ENCODE measurements around the gene EIF2D. TPM values are rescaled to one million over a fixed set of nuclear protein-coding genes. Genes with fewer than 3 reads are reported as not detected.

The EIF2D gene
- total and polyA plus RNA-seq, 2 of the 8 experiments (the other 6 are each of a cell fraction or from before 2014, with no cell fraction given), result 36.1 to 37.1 TPM

DNA sequence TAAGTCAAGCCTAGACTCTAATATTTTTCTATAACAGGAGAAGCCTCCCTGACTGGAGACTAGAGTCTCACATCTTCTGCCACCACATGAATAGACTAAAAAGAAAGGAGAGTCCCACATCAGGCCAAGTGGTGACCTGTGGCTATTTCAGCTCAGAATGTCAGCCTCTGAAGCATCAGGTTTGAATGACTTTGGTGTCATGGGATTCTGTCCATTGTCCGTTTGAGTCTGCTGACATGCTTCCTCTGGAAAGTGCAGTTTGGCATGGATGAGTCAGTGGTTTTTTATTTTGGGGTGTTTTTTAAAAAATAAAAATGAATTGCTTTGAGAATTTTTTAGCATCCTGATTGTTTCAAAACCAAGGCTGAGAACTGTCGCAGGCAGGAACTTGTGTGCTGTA, 42.6 kb upstream of the EIF2D start:
- H3K27ac ChIP-seq (ENCODE audit: low read depth, low read length), result no peak overlapping the region
- H3K9ac ChIP-seq (replicated peaks in 1 of 4; ENCODE audit: extremely low read depth in 1 of 4, low read depth in 3 of 4, low read length in 3 of 4), result no peak overlapping the region
- no peak overlapping the region for H2BK15ac ChIP-seq (ENCODE audit: low read length)
- no peak overlapping the region for H4K8ac ChIP-seq (ENCODE audit: extremely low read depth, insufficient read depth, low read length)
- H3K4ac ChIP-seq (replicated peaks; ENCODE audit: insufficient read length, low read depth, low read length), result no peak overlapping the region
- H2AK5ac ChIP-seq (ENCODE audit: low read depth, low read length), result no peak overlapping the region
- H2BK12ac ChIP-seq (ENCODE audit: low read depth, low read length), result no peak overlapping the region
- H2BK120ac ChIP-seq (replicated peaks; ENCODE audit: low read depth, low read length), result no peak overlapping the region
- H2AFZ ChIP-seq (ENCODE audit: low read length), result no peak overlapping the region
- no peak overlapping the region for H3K14ac ChIP-seq (ENCODE audit: insufficient read length)
- H4K20me1 ChIP-seq (replicated peaks in 1 of 2; ENCODE audit: control insufficient read depth in 1 of 2, insufficient read depth in 2 of 2, low read length in 2 of 2), result no peaks in the 10 kb centered on the region
- CTCF ChIA-PET (ENCODE audit: partially characterized antibody), result interaction anchor here (0.9 to 23.8 kb wide), 11 partner anchors 15 to 164 kb away, joined by 3 to 666 read pairs (median 5); partner anchors contain the start of gene DYRK3
- H3K36me3 ChIP-seq (ENCODE audit: control insufficient read depth in 2 of 4, insufficient read depth in 4 of 4, low read length in 3 of 4), result no peaks in the 10 kb centered on the region; a peak in 1 of 8 replicates
- no peaks in the 10 kb centered on the region for H3K79me2 ChIP-seq (ENCODE audit: control insufficient read depth in 1 of 2, insufficient read depth in 2 of 2, low read length in 2 of 2)
- no peak for FAIRE-seq
- POLR2A ChIA-PET (ENCODE audit: partially characterized antibody), result no interaction called here
- no peak overlapping the region for H3K18ac ChIP-seq (ENCODE audit: extremely low read depth, low read length)
- no peak overlapping the region for H3K4me2 ChIP-seq (ENCODE audit: insufficient read depth in 1 of 2, low read depth in 2 of 2, low read length in 2 of 2)
- no peak overlapping the region for H4K5ac ChIP-seq (ENCODE audit: insufficient read length, low read depth, low read length)
- no peak overlapping the region for H3K56ac ChIP-seq (replicated peaks; ENCODE audit: insufficient read length, low read depth, low read length)
- DNase-seq (ENCODE audit: low read depth in 1 of 2, low spot score in 2 of 2), result no peak
- H3K4me3 ChIP-seq (ENCODE audit: extremely low read depth in 1 of 4, insufficient read depth in 2 of 4, low read depth in 3 of 4, low read length in 4 of 4), result no peak overlapping the region
- H3K27me3 ChIP-seq (replicated peaks in 1 of 4; ENCODE audit: control insufficient read depth in 3 of 4, extremely low read depth in 1 of 4, insufficient read depth in 3 of 4, low read length in 3 of 4), result peaks cover 0 to 14% (median 9%) of the 10 kb centered on the region in 4 experiments; a peak in 6 of 7 replicates
- no peak overlapping the region for H3K23ac ChIP-seq (ENCODE audit: insufficient read length)
- H3K4me1 ChIP-seq (replicated peaks in 1 of 4; ENCODE audit: control insufficient read depth in 3 of 4, insufficient read depth in 4 of 4, low read length in 3 of 4), result peaks cover 0 to 12% (median 5%) of the 10 kb centered on the region in 4 experiments; a peak in 6 of 7 replicates
- H3K9me3 ChIP-seq (ENCODE audit: insufficient read depth in 2 of 2, low read depth in 1 of 2, low read length in 1 of 2), result no peaks in the 10 kb centered on the region
- H3K79me1 ChIP-seq (ENCODE audit: low read depth, low read length), result no peaks in the 10 kb centered on the region
- no peak overlapping the region for H4K91ac ChIP-seq (replicated peaks; ENCODE audit: insufficient read length, low read length)
- H2BK20ac ChIP-seq (ENCODE audit: low read length), result no peak overlapping the region
- H2BK5ac ChIP-seq (ENCODE audit: low read depth, low read length), result no peak overlapping the region
- H3K23me2 ChIP-seq (ENCODE audit: low read depth, low read length), result 0 out of 2 replicates have a peak, but pooled peaks cover 5% of the 10 kb centered on the region
- WGBS, 2 experiments (ENCODE audit: extremely low coverage in 1 of 2, insufficient coverage in 1 of 2, insufficient read length in 1 of 2, insufficient replicate concordance in 2 of 2, low coverage in 1 of 2, low lambda C conversion rate in 2 of 2, missing lambda C conversion rate in 1 of 2), result 91% methylated on average over 2 of the region's 2 CpGs; no CpG with 5 or more reads in 1 of the 2 experiments
- no peak for TF ChIP-seq CBX8 (IDR thresholded peaks at IDR 0.05; ENCODE audit: borderline replicate concordance, low read depth, low read length)
- TF ChIP-seq JUND (IDR thresholded peaks at IDR 0.05; ENCODE audit: low read length), result no peak
- TF ChIP-seq ZNF274 (IDR thresholded peaks at IDR 0.05; ENCODE audit: borderline replicate concordance, extremely low read depth, low read length), result no peak
- no peak for TF ChIP-seq SIN3A (conservative IDR thresholded peaks at IDR 0.05 in 1 of 2, IDR thresholded peaks at IDR 0.05 in 1 of 2; ENCODE audit: low read depth in 1 of 2, low read length in 2 of 2)
- TF ChIP-seq SP4 (IDR thresholded peaks at IDR 0.05; ENCODE audit: low read length), result no peak
- TF ChIP-seq BCL11A (IDR thresholded peaks at IDR 0.05; ENCODE audit: low read depth in 2 of 2, low read length in 2 of 2), result no peak
- no peak for TF ChIP-seq TAF7 (optimal IDR thresholded peaks at IDR 0.05; ENCODE audit: borderline replicate concordance, low read depth, low read length)
- TF ChIP-seq RNF2 (IDR thresholded peaks at IDR 0.05; ENCODE audit: borderline replicate concordance, low read depth, low read length, missing control alignments, poor library complexity, severe bottlenecking), result no peak
- TF ChIP-seq PHF8 (conservative IDR thresholded peaks at IDR 0.05; ENCODE audit: low read depth, low read length), result no peak
- no peak for TF ChIP-seq HDAC2 (IDR thresholded peaks at IDR 0.05; ENCODE audit: borderline replicate concordance in 1 of 2, low read depth in 2 of 2, low read length in 2 of 2)
- TF ChIP-seq CBX5 (IDR thresholded peaks at IDR 0.05; ENCODE audit: low read depth, low read length), result no peak
- TF ChIP-seq CREB1 (IDR thresholded peaks at IDR 0.05), result no peak
- TF ChIP-seq ASH2L (IDR thresholded peaks at IDR 0.05; ENCODE audit: low read length), result no peak
- TF ChIP-seq RBBP5 (IDR thresholded peaks at IDR 0.05; ENCODE audit: borderline replicate concordance, low read depth, low read length), result no peak

Measured in H1 (cell line).